GM18505 (cell line): ENCODE measurements around the gene TCF12.

Experiments
- ATAC-seq: cut with Tn5 transposase; IDR thresholded peaks from one replicate; pipeline ENCODE4 v1.9.1; 2021; ENCODE audit not compliant: unreplicated experiment
- POLR2A ChIP-seq: IDR thresholded peaks from 4 replicates; pipeline ENCODE4 v1.6.1; 2011; ENCODE audit warnings: borderline replicate concordance; ENCODE audit not compliant: insufficient read depth, insufficient read length; ENCODE audit errors: extremely low read depth

Gene TCF12

DNA sequence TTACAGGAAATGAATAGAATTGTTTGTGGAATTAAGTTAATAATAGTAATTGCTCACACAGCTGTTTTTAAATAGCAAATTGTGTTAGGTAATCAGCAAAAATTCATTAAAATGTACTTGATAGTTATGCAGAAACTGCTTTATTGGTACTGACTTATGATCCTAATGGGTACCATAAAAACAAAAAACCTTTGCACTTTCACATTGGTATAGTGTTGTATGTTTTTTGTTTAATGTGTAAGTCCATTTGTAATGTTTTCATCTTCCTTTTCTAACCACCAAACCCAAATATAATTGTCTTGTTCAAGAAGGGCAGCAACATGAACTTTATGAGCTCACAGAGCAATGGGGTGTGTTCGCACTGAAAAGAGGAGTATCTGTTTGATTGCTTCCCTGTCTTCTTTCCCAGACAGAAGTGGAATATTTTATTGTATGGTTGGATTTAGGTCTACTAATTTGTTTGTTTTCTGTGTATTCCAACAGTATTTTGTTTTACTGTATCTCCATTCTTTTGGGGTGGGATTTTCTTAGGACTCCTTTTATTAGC lies 135.8 kb downstream of the TCF12 start:
- no peak for ATAC-seq
- no peak for TF ChIP-seq POLR2A

DNA sequence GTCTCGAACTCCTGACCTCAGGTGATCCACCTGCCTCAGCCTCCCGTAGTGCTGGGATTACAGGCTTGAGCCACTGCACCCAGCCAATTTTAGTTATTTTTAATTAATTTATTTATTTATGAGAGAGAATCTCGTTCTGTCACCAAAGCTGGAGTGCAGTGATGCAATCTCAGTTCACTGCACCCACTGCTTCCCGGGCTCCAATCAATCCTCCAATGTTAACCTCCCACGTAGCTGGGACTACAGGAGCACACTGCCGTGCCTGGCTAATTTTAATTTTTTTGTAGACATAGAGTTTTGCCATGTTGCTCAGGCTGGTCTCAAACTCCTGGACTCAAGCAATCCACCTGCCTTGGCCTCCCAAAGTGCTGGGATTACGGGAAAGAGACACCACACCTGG lies 137.9 kb downstream of the TCF12 start:
- ATAC-seq, result no peak

DNA sequence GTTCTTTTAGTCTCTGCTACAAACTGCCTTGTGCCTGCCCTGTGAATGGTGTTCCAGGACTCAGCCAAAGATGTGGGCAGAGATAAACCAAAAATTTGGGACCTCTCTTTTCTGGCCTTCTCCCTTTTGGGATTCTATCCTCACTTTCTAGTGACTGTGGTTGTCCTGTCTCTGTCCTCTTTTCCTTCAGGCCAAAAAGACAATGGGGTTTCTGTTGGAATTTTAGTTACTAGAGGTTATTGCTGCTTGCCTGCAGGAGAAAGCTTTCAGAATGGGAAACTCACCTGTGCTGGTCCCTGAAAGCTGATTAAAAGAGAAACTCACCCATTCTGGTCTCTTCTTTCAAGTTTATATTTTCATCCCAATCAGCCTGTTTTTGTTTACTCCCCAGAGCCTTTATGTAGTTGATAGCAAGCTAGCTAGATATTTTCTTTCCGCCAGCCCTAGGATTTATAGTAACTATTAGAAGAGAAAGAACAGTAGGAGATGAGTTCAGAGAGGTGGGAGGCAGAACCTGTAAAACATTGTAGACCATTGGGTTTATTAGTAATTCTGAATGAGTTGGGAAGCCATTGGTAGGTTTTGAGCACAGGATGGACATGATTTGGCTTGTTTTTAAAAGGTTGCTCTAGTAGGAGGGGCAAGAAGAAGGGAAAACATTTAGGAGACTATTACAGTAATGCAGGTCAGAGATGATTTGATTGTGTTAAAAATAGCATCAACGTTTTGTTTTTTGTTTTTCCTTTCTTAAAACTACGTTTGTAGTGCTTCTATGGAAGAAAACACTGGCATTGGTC lies 138.9 kb downstream of the TCF12 start:
- ATAC-seq, result no peak
- TF ChIP-seq POLR2A, result no peak

More for the DNA sequence above, 137.9 kb downstream of the TCF12 start:
- no peak for TF ChIP-seq POLR2A

DNA sequence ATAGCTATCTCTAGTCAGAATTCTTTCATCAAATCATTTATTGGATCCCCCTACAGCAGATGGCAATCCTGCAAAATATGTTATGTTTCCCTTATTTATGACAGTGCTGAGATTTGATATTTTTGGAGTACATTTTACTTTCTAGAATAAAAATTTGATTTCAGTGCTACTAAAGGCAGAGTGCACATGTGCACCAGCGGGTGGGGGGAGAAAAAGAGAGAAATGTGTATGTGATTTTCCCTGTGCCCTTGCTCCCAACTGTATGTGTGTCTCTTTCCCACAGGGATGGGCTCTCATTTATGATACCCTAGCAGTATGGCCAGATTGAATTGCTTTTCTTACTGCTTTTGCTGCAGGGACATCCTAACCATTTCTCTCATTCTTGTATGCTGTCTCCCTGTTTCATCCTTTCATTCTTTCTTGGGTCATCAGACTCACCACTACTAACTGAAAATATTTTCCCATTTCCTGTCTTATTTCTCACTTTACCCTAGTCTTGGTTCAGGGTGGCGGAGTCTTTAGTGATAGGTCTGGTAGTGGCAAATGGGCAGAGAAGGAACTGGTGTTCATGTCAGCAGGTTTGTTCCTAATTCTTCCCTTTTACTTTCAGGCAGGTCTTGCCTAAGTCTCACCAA lies 140.7 kb downstream of the TCF12 start:
- no peak for TF ChIP-seq POLR2A
- ATAC-seq, result no peak

DNA sequence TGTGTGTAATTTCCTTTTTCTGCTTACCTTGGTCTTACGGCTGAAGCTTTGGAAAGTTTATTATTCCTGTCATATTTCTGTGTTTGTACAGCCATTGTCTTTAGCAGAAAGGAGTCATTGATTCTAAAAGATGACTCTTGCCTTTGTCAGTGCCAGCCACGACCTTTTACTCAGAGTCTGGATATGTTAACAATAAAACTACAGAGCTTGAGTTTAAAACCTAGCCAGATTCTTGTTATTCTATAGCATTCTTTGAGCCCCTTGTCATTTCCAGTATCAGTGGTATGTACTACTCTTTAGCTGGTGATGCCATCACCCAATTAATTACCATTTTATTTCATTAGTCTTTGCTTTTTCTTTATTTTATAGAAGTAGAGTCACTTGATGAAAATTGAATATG lies 142.4 kb downstream of the TCF12 start:
- ATAC-seq, result no peak
- TF ChIP-seq POLR2A, result no peak

DNA sequence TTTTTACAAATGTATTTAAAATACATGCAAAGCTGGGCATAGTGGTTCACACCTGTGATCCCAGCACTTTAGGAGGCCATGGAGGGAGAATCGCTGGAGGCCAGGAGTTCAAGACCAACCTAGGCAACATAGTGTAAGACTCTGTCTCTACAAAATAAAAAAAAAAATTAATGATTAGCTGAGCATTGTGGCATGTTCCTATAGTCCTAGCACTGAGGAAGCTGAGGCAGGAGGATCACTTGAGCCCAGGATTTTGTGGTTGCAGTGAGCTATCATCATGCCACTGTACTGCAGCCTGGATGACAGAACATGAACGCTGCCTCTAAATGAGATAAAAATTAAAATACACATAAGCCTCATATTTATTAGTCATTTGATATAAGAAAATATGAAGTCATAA lies 142.8 kb downstream of the TCF12 start:
- ATAC-seq, result no peak
- TF ChIP-seq POLR2A, result no peak

DNA sequence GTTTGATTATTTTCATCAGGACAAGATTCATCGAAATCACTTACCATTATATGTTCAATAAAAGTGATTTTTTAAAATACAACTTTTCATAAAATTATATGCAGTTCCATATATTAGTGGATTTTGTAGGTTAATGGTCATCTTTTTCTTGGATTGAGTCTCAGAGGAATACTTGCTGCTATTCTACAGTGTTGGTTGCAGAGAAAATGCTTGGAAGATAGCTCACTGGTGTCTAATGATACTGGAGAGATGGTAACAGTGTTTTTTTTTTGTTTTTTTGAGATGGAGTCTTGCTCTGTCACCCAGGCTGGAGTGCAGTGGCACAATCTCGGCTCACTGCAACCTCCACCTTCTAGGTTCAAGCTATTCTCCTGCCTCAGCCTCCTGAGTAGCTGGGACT lies 143.3 kb downstream of the TCF12 start:
- no peak for ATAC-seq
- no peak for TF ChIP-seq POLR2A

DNA sequence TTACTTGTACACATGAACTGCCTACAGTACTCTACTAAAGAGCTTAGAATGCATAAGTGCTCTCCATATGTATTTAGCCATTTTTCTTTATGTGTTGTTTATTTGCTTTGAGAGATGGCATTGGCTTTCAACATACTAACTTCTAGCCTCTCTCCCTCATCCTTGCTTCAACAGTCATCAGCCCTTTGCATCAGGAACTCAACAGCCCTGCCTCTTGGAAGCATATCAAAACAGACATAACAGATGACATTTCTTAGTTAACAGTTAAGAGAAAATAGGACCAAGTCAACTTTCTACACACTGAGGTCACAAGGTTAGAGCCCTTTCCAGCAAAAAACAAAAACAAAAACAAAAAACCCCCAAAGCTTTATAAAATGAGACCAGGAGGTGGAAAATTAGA lies 145.6 kb downstream of the TCF12 start:
- TF ChIP-seq POLR2A, result no peak
- ATAC-seq, result no peak

DNA sequence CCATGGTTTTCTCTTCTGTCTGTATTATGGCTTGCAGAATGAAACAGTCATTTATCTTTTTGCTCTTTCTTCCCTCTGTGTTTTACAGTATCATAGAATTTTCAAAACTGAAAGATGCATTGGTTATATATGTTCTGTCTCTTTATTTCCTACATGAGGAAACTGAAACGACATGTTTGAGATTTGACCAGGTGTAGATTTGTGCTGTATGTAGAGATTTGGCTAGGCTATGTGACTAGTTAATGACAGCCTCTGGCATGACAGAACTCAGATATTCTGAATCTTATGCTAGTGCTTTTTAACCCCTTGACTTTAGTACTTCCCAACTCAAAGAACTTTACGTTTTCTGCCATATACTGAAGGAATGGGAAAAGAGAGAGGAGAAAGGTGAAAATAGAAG lies 151.0 kb downstream of the TCF12 start:
- no peak for ATAC-seq
- no peak for TF ChIP-seq POLR2A

DNA sequence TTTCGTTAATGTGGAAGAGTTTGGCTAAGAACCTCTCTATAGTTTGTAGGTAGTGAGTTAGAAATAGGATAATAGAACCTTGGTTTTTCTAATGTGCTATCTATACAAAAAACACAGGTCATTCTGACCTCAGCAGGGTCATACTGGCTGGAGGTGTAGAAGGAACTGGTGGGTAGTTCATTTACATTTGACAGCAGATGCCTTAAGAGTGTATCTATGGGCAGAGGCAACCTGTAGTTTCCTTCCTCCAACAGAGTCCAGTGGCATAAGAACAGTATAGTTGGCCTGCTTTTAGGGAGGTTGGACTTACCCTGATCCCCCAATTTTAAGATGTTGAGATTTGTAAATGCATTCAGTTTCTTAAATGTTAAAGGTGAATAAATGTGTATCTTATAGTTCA lies 152.2 kb downstream of the TCF12 start:
- no peak for TF ChIP-seq POLR2A
- no peak for ATAC-seq

DNA sequence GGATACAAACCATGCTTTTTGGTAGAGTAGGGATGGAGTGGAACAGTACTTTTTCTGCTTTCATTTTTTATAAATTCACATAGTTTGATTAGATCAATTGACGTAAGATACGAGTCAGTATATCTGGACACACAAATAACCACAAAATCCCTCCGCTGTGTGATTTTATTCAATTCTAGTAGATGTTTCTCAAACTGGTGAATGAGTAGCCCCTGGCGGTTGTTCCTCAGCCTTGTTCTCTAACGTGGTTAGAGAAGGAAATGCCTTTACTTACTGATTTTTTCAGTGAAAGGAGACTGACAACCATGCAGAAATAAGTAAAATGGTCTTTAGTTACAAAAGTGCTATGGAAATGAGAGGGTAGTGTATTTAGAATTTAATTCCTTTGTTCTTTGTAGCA lies 161.0 kb downstream of the TCF12 start:
- no peak for TF ChIP-seq POLR2A
- ATAC-seq, result no peak

DNA sequence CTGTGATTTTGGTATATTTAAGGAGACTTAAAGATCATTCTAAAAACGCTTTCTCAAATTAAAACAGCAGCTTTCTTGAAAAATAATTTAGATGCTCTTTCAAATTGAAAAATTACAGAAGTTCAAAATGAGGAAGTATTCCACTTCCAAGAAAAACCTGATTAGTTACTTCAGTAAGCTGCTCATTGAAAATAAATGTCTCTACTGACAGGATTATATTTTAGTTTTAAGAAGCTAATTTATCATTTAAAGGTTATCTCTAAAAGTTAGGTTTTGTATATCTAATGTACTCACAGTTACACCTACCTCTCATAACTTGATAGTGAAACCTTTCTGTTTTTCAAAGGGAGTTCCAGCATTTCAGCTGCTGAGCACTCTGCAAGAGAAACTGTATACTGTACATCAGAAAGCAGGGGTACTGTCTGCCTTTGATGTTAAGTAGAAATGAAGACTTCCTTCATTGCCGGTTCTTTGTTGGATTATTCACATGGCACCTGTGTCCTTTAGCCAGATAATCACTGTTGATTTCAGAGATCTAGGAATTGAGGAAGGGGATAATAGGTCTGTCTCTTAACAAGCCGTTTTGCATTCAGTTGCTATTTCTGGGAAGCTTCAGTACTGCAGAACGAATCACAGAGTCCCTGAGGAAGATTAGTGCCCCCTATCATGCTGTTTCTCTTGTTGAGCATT lies 161.6 kb downstream of the TCF12 start:
- ATAC-seq, result no peak
- TF ChIP-seq POLR2A, result no peak

DNA sequence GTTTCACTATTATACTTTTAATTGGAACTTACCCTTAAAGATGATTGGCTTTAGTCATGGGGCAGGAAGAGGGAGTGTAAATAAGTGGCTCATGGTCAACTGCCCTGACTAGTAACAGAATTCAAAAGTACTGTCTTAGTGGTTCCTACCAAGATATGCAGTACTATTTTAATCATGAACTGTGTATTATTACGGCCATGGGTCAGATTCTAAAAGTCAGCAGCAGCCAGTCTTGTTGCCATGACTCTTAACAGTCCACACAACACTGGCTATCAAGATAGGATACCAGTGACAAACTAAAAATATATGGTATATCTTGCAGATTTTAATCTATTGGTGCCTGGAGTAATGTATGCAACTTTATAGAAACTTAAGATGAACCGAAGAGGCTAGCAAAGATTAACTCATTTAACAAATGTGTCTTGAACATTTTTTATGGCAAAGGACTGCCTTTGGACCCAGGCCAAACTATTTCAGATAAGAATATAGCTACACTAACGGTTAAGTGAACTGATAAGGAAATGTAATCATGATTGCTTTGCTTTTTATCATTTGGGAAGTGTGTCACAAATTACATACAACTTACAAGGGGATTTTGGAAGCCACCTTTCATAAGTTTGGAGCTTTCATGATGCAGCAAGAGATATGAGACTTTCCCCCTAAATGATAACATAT lies 163.7 kb downstream of the TCF12 start:
- no peak for ATAC-seq
- no peak for TF ChIP-seq POLR2A

DNA sequence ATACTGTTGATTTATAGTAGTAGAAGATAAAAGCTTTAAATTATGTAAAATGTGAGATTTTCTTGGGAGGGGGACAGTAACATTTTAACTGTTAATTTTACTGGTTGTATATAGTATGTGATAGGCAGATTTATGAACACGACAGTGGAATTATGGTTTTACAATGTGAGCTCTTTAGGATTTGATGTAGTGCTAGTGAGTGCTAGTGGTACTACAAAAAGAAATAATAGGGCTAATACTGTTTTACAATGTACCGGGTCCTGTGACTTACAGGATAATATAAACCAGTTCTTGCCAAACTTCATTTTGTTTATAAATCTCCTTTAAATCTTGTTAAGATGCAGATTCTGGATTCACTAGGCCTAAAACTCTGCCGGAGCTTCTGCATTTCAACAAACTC lies 165.7 kb downstream of the TCF12 start:
- TF ChIP-seq POLR2A, result no peak
- ATAC-seq, result no peak

DNA sequence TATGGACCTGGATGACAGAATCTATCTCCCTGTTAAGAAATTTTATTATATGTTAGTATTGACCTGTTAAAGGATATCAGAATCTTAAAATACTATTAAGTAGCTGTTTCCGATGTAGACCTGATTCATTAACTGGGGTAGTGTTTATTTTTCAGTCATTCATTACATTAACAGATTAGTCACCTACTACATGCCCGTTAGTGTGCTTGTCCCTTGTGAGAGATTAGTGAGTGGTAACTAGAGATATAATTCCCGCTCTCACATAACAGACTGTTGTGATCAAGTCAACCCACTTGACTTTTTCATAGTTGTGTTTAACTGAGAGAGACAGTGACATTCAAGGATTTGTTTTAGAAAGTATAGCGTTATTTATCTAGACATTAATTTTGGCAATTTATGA lies 166.8 kb downstream of the TCF12 start:
- no peak for TF ChIP-seq POLR2A
- ATAC-seq, result no peak
